GM19438 (cell line): ENCODE results near the gene SLC37A3.
"Not testable (repeated sequence)": the region's sequence is repeated elsewhere in the genome, so short reads cannot be mapped to it uniquely, and the experiment has no call there.

Experiments used
- ATAC-seq: cut with Tn5 transposase; IDR thresholded peaks from one replicate; pipeline ENCODE4 v1.9.1; 2021; ENCODE audit warnings: low read depth; ENCODE audit not compliant: unreplicated experiment

The SLC37A3 gene

GRCh38 chr7:140315498-140316164, 82.7 kb downstream of the SLC37A3 start:
- ATAC-seq, result no peak

GRCh38 chr7:140314573-140315480, 83.5 kb downstream of the SLC37A3 start:
- ATAC-seq, result no peak

- no peak for ATAC-seq
Observed at GRCh38 chr7:140312141-140312846, 86.0 kb downstream of the SLC37A3 start.

GRCh38 chr7:140311128-140311527, 87.2 kb downstream of the SLC37A3 start:
- not testable (repeated sequence) for ATAC-seq

DNA sequence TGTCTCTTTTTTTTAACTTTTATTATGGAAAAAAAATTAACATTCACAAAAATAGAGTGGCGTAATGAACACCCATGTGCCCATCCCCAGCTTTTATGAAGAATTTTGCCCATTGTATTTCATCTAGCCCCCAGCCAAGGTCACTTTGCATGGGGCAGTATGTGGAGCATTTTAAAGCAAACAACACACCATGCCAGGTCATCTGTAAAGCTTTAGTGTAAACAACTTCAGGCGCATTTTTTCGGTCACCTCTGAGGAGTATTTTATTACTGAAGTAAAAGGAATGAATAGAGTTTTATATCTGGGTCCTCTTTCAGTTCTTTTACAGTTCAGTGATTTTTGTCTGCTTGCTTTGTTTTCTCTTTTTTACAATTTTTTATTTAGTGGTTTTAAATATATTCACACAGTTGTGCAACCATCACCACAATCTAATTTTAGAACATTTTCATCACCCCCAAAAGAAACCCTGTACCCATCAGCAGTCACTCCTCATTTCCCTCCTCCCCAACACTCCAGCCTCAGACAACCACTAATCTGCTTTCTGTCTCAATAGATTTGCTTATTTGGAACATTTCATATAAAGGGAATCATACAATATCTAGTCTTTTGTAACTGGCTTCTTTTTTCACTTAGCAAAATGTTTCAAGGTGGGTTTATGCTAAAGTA, 87.9 kb downstream of the SLC37A3 start:
- no peak for ATAC-seq

- ATAC-seq, result no peak
Observed at GRCh38 chr7:140308060-140308459, 90.3 kb downstream of the SLC37A3 start.

- no peak for ATAC-seq
Observed at GRCh38 chr7:140304191-140304799, 94.0 kb downstream of the SLC37A3 start.

DNA sequence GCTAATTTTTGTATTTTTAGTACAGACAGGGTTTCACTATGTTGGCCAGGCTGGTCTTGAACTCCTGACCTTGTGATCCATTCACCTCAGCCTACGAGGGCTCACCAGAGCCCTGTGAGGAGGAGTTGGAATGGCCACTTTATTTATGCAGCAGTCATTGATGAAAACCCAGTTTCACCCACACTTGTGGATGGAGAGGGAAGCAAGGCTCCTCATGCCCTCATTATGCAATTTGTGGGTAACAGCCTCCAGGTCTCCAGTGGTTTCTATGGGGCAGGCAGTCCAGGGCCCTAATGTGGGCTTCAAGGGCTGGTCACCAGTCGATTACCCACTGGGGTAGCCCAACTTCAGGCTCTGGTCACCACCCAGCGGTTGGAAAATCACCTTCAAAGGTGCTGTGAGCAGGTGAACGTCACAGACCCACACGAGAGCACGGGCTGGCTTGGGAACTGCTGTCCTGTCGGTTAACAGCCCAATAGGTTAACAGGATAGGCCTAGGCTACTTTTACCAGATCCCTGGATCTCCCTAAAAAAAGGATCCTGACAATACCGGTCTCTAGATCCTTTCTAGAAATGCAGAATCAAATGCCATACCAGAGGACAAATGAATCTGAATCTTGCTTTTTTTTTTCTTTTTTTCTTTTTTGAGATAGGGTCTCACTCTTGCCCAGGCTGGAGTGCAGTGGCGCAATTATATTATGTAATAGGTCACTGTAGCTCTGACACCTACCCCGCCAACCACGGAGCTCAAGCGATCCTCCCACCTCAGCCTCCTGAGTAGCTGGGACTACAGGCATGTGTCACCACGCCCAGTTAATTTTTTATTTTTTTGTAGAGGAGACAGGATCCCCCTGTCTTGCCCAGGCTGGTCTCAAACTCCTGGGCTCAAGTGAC, 97.8 kb downstream of the SLC37A3 start:
- no peak for ATAC-seq

DNA sequence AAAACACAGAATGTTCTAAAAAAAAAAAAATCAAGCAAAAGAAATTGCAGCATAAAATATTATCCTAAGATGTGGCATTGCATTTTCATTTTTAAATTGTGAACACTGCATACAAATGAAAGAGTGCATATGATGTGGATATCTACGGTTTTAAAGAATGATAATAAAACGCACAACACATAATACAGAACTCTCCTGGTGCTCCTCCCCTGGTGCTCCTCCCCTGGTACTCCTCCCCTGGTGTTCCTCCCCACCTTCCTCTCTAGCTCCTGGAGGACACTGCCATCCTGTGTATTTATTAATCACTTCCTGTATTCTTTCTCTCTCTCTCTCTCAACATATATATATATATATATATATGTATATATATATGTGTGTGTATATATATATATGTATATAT, 100.1 kb downstream of the SLC37A3 start:
- no peak for ATAC-seq

DNA sequence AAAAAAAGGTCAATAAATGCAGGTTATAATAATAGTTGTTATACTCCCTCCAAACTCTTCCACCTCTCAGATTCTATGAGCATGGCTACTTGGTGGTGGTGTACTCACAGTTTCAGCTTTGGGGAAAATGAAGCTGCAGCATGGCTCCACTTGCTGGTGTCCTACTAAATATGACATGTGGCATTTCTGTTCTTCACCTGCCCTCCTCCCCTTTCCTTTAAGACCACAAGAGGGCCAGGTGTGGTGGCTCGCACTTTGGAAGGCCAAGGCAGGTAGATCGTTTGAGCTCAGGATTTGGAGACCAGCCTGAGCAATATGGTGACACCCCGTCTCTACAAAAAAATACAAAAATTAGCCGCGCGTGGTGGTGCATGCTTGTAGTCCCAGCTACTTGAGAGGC, 101.1 kb downstream of the SLC37A3 start:
- ATAC-seq, result no peak

GRCh38 chr7:140295224-140295738, 103.0 kb downstream of the SLC37A3 start:
- no peak for ATAC-seq

DNA sequence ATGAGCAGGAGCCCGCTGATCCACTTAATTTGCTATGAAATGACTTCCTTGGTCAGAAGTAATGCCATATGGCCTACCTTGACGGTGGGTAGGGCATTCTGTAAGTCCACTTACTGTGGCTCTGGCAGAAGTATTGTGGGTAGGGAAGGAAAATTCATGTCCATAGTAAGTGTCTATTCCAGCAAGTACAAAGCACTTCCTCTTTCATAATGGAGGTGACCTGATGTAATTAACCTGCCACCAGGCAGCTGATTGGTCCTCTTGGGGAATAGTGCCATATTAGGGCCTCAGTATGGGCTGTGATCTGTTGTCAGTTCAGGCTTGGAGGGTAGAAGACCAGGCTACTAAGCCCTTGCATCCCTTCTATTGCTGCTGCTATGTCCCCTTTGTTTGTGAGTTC, 103.9 kb downstream of the SLC37A3 start:
- ATAC-seq, result no peak

GRCh38 chr7:140292438-140292837, 105.9 kb downstream of the SLC37A3 start:
- no peak for ATAC-seq

GRCh38 chr7:140289804-140290203, 108.5 kb downstream of the SLC37A3 start:
- no peak for ATAC-seq

DNA sequence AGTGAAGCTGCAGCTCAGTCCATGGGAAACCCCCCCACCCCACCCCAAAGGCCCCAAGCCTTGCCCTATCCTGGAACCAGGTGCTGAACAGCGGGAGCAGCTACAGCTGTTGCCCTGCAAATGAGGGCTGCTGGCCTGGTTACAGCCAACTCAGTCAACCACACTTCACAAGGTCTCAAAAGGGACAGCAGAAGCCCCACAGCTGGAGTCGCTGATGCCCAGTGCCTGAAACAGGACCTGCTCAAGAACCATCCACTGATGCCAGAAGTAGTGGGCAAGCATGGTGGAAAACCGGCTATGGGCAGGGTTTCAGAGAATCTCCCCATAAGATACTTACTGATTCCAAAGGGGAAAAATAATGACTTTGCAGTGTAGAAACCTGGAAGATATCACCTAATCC, 110.3 kb downstream of the SLC37A3 start:
- ATAC-seq, result no peak

- no peak for ATAC-seq
Observed at GRCh38 chr7:140285938-140286337, 112.4 kb downstream of the SLC37A3 start.

DNA sequence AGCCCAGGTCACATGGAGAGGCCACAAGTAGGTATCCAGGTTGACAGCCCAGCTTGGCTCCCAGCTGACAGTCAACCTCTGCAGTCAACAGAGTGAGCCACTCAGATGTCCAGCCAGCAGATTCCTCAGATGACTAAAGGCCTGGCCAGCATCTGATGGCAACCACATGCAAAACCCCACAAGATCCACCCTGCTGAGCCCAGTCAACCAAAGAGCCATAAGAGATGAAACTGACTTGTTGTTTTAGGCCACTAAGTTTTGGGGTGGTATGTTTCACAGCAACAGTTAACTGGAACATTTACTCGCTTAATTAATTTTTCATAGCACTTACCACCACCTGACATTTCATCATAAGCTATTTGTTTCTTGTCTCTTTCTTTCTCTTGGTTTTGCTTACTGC, 114.3 kb downstream of the SLC37A3 start:
- ATAC-seq, result no peak
